Motor neuron (in vitro differentiated cells): ENCODE data around the gene LCE1C. TPM values are rescaled to one million over a fixed set of nuclear protein-coding genes. Genes with fewer than 3 reads are reported as not detected.

ENCODE experiments used
- ATAC-seq, 8 experiments: fragments of 200-7000 bp; cut with Tn5 transposase; replicated peaks in 6 of 8; 2 replicates each; pipeline ENCODE4 v1.8.0; 2021; ENCODE audit warnings: mild to moderate bottlenecking in 8 of 8, moderate library complexity in 8 of 8
- H3K27ac ChIP-seq, 2 donors: fragments of 250-450 bp; sonication (Bioruptor Pico); 2 replicates each; pipeline ENCODE4 v1.9.0; 2021; ENCODE audit warnings: antibody characterized with exemption in 2 of 2, mild to moderate bottlenecking in 2 of 2, moderate library complexity in 1 of 2
- H3K4me1 ChIP-seq, 2 donors: fragments of 250-450 bp; sonication (Bioruptor Pico); replicated peaks in 1 of 2; 2 replicates each; pipeline ENCODE4 v1.6.1; 2021; ENCODE audit warnings: antibody characterized with exemption in 2 of 2, mild to moderate bottlenecking in 2 of 2, moderate library complexity in 1 of 2
- H3K4me3 ChIP-seq, 5 donors: fragments of 250-450 bp; sonication (Bioruptor Pico); 2 replicates each; pipeline ENCODE4 v1.9.0; 2021; ENCODE audit warnings: antibody characterized with exemption in 5 of 5, mild to moderate bottlenecking in 5 of 5, moderate library complexity in 4 of 5
- WGBS, 10 experiments: fragments of 450-650 bp; shearing (Covaris generic); methylation state at CpG; one replicate each; pipeline ENCODE4 v1.0.0; 2022; 5-methylcytosine and 5-hydroxymethylcytosine counted together
- in situ Hi-C, 9 experiments: fragments of 400-800 bp; cut with MboI; loops; one replicate each; pipeline ENCODE4 v1.15.0; 2021; ENCODE audit warnings: low sequenced_read_pairs in 9 of 9, low pct_unique_long_range_greater_than_20kb in 2 of 9; ENCODE audit not compliant: unreplicated experiment in 9 of 9
- total RNA-seq, 8 experiments: library from RNA; unstranded; fragments of 300-600 nt; gene quantifications; 2 replicates each; pipeline versions ENCODE4 v1.2.3 to v1.2.4, GENCODE V29; 2022

Gene LCE1C, protein sequence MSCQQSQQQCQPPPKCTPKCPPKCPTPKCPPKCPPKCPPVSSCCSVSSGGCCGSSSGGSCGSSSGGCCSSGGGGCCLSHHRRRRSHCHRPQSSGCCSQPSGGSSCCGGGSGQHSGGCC
- 1 to 10 TPM in 1 of 8 experiments, under 1 TPM in 1, not detected in 6; 0.76 to 1.0 TPM for total RNA-seq

GRCh38 chr1:152806576-152806975, at the start of gene LCE1C:
TSS of gene LCE1C (minus strand) at chr1:152806651. CDS start at chr1:152805478, 1,173 bp downstream.
- no peak within 1 kb of the TSS for H3K4me3 ChIP-seq
- H3K4me1 ChIP-seq = no peaks in the 10 kb centered on the region
- 0 to 57% (median 17%) methylated on average over 1 to 3 of the region's 3 CpGs; no CpG with 5 or more reads in 4 of the 10 experiments for WGBS, 10 experiments
- no peak within 1 kb of the TSS for H3K27ac ChIP-seq
- no peak for ATAC-seq
- in situ Hi-C loops = no loop called here

DNA sequence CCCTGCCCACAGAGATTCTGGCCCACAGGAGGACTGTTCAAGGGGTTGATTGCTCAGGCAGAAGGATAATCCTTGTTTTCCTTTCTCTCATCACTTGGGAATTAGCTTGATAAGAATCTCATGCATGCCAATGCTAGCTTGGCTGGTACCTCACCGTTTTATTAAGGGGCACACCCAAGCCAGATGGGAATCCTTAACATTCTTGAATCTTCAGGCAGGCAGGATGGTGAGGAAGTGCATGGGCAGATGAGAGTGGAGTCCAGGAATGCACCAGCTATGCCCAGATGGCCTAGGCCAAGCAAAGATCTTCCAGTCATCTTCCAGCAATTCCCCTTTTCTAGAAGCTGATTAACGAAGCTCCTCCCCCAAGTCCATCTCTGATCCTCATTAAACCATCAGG, 49.2 kb upstream of the LCE1C start:
- no peaks in the 10 kb centered on the region for H3K4me1 ChIP-seq
- no peak overlapping the region for H3K4me3 ChIP-seq
- WGBS, 10 experiments = 0 to 45% (median 17%) methylated on average over 1 to 2 of the region's 2 CpGs; no CpG with 5 or more reads in 3 of the 10 experiments
- ATAC-seq = peak in 1 of 8 experiments; percentile 51
- H3K27ac ChIP-seq = no peak overlapping the region
- in situ Hi-C loops = loop anchor here in 1 of 9 experiments (25.0 kb wide), 1 partner anchor 193 kb away; the partner anchor contains the start of gene LCE2D

GRCh38 chr1:152842556-152842955, 36.1 kb upstream of the LCE1C start, which contains the start of gene LCE6A:
TSS of gene LCE6A (plus strand) at chr1:152842856. CDS start at chr1:152843521, 665 bp downstream.
- Histone ChIP-seq H3K4me3 (no peak within 1 kb of the TSS), H3K27ac (no peak within 1 kb of the TSS), H3K4me1 (no peaks in the 10 kb centered on the region)
- in situ Hi-C loops = no loop called here
- WGBS, 10 experiments = 0 to 80% (median 33%) methylated on average over 1 to 3 of the region's 3 CpGs; no CpG with 5 or more reads in 5 of the 10 experiments
- no peak for ATAC-seq

DNA sequence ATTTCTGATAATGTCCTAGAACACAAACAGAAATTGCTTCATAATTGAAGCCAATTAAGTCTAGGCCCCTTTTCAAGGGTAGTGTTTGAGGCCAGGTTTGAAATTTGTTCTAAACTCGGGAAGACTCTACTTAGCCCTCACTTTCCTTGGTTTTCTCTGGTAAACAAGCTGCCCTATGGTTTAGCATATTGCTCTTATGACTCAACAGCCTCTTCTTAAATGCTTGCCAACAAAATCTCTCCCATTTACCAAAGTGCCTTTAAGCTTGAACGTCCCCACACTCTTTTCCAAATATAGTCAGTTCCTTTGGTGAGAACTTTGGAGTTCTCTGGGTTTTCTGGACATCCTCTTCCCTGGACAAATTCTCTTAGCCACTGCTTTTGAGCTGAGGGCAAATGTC, 30.4 kb upstream of the LCE1C start:
- Histone ChIP-seq H3K4me1 (no peaks in the 10 kb centered on the region), H3K4me3 (no peak overlapping the region), H3K27ac (no peak overlapping the region)
- in situ Hi-C loops = no loop called here
- peak in 2 of 8 experiments; percentile 64 to 76 for ATAC-seq
- 0 to 58% (median 4%) methylated on average over 1 to 2 of the region's 2 CpGs; no CpG with 5 or more reads in 2 of the 10 experiments for WGBS, 10 experiments

DNA sequence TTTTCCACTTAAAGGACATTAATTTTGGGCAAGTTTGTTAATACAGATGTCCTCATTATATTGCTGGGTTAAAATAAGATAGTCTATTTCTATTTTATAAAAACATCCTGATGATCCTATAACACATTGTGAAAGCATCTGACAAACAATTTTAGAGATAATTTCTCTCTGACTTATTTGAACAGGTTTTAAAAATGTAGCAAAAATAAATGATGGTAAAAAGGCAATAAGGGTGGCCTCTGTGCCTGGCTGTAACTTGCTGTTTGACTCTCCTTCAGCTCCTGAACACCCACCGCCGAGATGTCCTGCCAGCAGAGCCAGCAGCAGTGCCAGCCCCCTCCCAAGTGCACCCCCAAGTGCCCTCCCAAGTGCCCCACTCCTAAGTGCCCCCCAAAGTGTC, 20.7 kb upstream of the LCE1C start, which contains the start of gene LCE1A:
LCE1A (plus strand) TSS at position 301 of the 400 bp plus-strand sequence; CDS start at position 301, 0 bp downstream.
- no peaks in the 10 kb centered on the region for H3K4me1 ChIP-seq
- in situ Hi-C loops = no loop called here
- no peak within 1 kb of the TSS for H3K27ac ChIP-seq
- WGBS, 10 experiments = 0 to 93% (median 44%) methylated on average over 1 to 2 of the region's 2 CpGs; no CpG with 5 or more reads in 6 of the 10 experiments
- no peak for ATAC-seq
- H3K4me3 ChIP-seq = no peak within 1 kb of the TSS

- in situ Hi-C loops = no loop called here
- no peak overlapping the region for H3K4me3 ChIP-seq
- peak in 1 of 8 experiments; percentile 29 for ATAC-seq
- H3K4me1 ChIP-seq = no peaks in the 10 kb centered on the region
- no peak overlapping the region for H3K27ac ChIP-seq
Observed at GRCh38 chr1:152824964-152825363, 18.5 kb upstream of the LCE1C start.

DNA sequence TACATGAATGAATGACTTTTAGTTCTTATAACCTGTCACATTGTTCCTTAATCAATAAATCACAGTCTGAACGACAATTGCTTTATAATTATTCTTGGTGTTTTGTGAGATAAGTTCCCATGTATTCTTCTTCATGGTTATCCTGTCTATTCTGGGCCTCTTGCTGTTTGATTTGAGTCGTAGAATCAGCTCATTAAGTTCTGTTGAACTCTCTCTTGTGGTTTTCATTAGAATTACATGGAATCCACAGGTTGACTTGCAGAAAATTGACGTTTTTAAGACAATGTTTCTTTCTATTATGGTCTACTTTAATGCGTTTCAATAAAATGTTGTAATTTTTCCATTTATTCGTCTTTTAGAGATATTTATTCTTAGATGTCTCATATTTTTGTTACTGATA, 16.8 kb upstream of the LCE1C start:
- WGBS, 10 experiments = 0 to 56% (median 17%) methylated on average over 3 to 5 of the region's 5 CpGs
- Histone ChIP-seq H3K4me1 (no peaks in the 10 kb centered on the region), H3K27ac (no peak overlapping the region), H3K4me3 (no peak overlapping the region)
- ATAC-seq = no peak
- in situ Hi-C loops = no loop called here

DNA sequence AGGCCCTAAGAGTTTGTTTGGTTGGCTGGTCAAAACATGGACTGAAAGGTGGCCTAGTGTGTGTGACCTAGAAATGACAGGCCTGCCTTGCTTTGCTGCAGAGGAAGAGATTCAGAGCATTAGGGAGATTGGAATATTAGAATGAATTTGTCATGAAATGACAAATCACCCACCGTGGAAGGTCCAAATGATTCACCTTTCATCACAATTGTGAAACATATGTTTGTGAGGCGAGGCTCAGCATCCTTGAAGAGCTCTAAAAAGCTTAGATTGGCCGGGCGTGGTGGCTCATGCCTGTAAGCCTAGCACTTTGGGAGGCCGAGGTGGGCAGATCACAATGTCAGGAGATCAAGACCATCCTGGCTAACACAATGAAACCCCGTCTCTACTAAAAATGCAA, 10.9 kb upstream of the LCE1C start:
- in situ Hi-C loops = no loop called here
- ATAC-seq = no peak
- 0 to 86% (median 44%) methylated on average over 1 to 6 of the region's 6 CpGs; no CpG with 5 or more reads in 1 of the 10 experiments for WGBS, 10 experiments
- Histone ChIP-seq H3K4me3 (no peak overlapping the region), H3K27ac (no peak overlapping the region), H3K4me1 (no peaks in the 10 kb centered on the region)

DNA sequence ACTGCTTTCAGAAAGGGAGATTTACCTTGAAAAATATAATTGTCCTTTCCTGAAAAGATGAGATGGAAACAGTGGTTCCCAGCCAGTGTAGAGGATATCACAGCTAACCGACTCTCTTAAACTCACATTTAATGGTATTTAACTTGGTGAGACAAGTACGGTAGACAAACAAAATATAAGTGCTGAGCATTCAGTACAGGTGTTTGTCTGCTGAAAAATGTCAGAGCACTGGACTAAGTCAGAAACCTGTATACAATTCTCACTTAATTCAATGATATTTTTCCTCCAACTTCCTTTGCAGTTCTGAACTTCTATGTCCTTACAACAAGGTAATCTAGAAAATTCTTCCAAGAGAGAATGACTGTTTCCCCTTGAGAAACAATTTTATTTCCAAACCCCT, 5.2 kb upstream of the LCE1C start, which contains the start of gene LCE1B:
LCE1B (plus strand) TSS at position 301 of the 400 bp plus-strand sequence. CDS start 476 bp downstream, outside the sequence.
- no peak within 1 kb of the TSS for H3K4me3 ChIP-seq
- no peak for ATAC-seq
- H3K4me1 ChIP-seq = no peaks in the 10 kb centered on the region
- WGBS, 10 experiments = 36 to 83% (median 65%) methylated on average over 1 to 2 of the region's 2 CpGs; no CpG with 5 or more reads in 2 of the 10 experiments
- H3K27ac ChIP-seq = no peak within 1 kb of the TSS
- in situ Hi-C loops = no loop called here

DNA sequence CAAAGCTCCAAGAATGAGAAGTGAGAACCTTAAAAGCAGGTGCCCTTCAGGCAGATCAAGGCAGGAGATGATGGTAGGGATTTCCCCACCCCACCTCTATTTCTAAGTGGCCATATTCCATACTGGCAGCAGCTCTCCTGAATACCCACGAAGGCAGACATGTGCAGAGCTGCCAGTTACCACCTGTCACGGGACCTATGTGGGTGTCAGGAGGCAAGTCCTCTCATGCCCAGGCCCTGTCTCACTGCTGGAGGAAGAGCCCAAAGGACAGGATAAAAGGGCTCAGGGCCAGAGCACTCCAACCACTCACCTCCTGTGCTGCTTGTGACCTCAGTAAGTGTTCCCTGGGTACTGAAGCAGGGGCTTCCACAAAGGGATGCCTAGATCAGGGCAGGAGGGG, 4.6 kb upstream of the LCE1C start:
- Histone ChIP-seq H3K4me3 (no peak overlapping the region), H3K4me1 (no peaks in the 10 kb centered on the region), H3K27ac (no peak overlapping the region)
- no peak for ATAC-seq
- WGBS, 10 experiments = 0 to 60% (median 50%) methylated on average over 1 to 2 of the region's 2 CpGs; no CpG with 5 or more reads in 3 of the 10 experiments
- in situ Hi-C loops = no loop called here

DNA sequence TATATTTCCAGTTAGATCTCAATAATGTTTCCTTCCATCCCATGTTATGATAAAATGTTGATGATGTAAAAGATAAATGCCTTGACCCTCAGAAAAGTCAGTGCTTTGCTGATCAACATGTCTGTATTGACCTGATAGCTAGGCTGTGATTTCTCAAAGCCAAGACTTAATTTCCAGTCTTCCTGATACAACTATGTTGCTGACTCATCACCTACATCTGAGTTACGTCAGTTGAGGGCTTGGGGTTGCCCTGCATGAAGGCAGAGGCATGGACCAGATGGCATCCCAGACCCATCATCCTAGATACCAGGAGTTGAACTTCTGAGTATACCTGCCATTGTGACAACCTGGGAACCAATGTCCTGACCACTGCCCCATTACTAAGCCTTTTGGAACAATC, 5.1 kb downstream of the LCE1C start:
- Histone ChIP-seq H3K27ac (no peak overlapping the region), H3K4me3 (no peak overlapping the region), H3K4me1 (no peaks in the 10 kb centered on the region)
- ATAC-seq = no peak
- in situ Hi-C loops = no loop called here
- 0 to 83% (median 33%) methylated on average over 1 of the region's 1 CpG; no CpG with 5 or more reads in 7 of the 10 experiments for WGBS, 10 experiments

GRCh38 chr1:152796421-152796820, 10.0 kb downstream of the LCE1C start, which contains the start of gene LCE1D:
TSS of gene LCE1D (plus strand) at chr1:152796721. CDS start at chr1:152797795, 1,074 bp downstream.
- no peak for ATAC-seq
- no CpG with 5 or more reads among the region's 3 CpGs for WGBS, 10 experiments
- in situ Hi-C loops = no loop called here
- no peak within 1 kb of the TSS for H3K4me3 ChIP-seq
- no peaks in the 10 kb centered on the region for H3K4me1 ChIP-seq
- no peak within 1 kb of the TSS for H3K27ac ChIP-seq

GRCh38 chr1:152795686-152796085, 10.8 kb downstream of the LCE1C start:
- Histone ChIP-seq H3K4me1 (no peaks in the 10 kb centered on the region), H3K27ac (no peak overlapping the region), H3K4me3 (no peak overlapping the region)
- ATAC-seq = no peak
- WGBS, 10 experiments = 17 to 70% (median 20%) methylated on average over 1 to 2 of the region's 4 CpGs; no CpG with 5 or more reads in 6 of the 10 experiments
- in situ Hi-C loops = no loop called here

GRCh38 chr1:152786077-152786476, 20.4 kb downstream of the LCE1C start, which contains the start of gene LCE1E:
TSS of gene LCE1E (plus strand) at chr1:152786257. CDS start at chr1:152787300, 1,043 bp downstream.
- no peak within 1 kb of the TSS for H3K4me3 ChIP-seq
- no peaks in the 10 kb centered on the region for H3K4me1 ChIP-seq
- in situ Hi-C loops = no loop called here
- no peak for ATAC-seq
- 0 to 86% (median 17%) methylated on average over 1 to 2 of the region's 2 CpGs; no CpG with 5 or more reads in 5 of the 10 experiments for WGBS, 10 experiments
- H3K27ac ChIP-seq = no peak within 1 kb of the TSS
